A549 (cell line): ENCODE data around the gene RMC1. TPM values are rescaled to one million over a fixed set of nuclear protein-coding genes. Genes with fewer than 3 reads are reported as not detected.
"Not testable (repeated sequence)": the region's sequence is repeated elsewhere in the genome, so short reads cannot be mapped to it uniquely, and the experiment has no call there.

ENCODE experiments used
- ATAC-seq, 2 experiments: fragments of 200-7000 bp in 1 of 2; fragments of >200 bp in 1 of 2; cut with Nextera tagmentation in 1 of 2; cut with Tn5 transposase in 1 of 2; 3 replicates each; pipeline versions ENCODE4 v1.8.0 to v1.9.1; 2018 to 2020; ENCODE audit warnings: mild to moderate bottlenecking in 1 of 2, moderate library complexity in 1 of 2
- CTCF ChIA-PET: fragments of 300-600 bp; sonication (Branson Sonifier 250); formaldehyde crosslinking; extraction: SDS; loops from one replicate; lab custom pipeline; 2021; ENCODE audit warnings: antibody characterized with exemption, inconsistent platforms; lab: Yijun Ruan, JAX
- POLR2A ChIA-PET: fragments of 350-600 bp; formaldehyde crosslinking; extraction: SDS; loops from one replicate; lab custom pipeline; 2021; ENCODE audit warnings: antibody characterized with exemption, inconsistent platforms; lab: Yijun Ruan, JAX
- DNase-seq, 2 experiments: peaks; one replicate each; pipeline versions ENCODE4 v3.0.0 to v3.0.0-alpha.2; 2011 to 2016; ENCODE audit warnings: low read depth in 1 of 2, low spot score in 1 of 2
- FAIRE-seq: peaks from 2 replicates; lab custom pipeline; 2011; peaks lifted over from hg19 to GRCh38; lab: Jason Lieb, UNC
- H3K27ac ChIP-seq, 2 experiments: fragments of >200 bp; sonication (Bioruptor Twin); formaldehyde crosslinking; 3 replicates each; pipeline ENCODE4 v1.5.1; 2016 to 2017
- H3K4me1 ChIP-seq: fragments of >200 bp; sonication (Bioruptor Twin); formaldehyde crosslinking; 3 replicates; pipeline ENCODE4 v1.6.1; 2016
- H3K4me2 ChIP-seq: fragments of >200 bp; sonication (Bioruptor Twin); formaldehyde crosslinking; 3 replicates; pipeline ENCODE4 v1.6.1; 2016
- H3K4me3 ChIP-seq: fragments of >200 bp; sonication (Bioruptor Twin); formaldehyde crosslinking; 3 replicates; pipeline ENCODE4 v1.5.1; 2016
- H3K9me3 ChIP-seq: fragments of >200 bp; sonication (Bioruptor Twin); formaldehyde crosslinking; 3 replicates; pipeline ENCODE4 v1.6.1; 2016
- CEBPB ChIP-seq, 2 experiments: fragments of >200 bp in 1 of 2; sonication (Bioruptor Twin) in 1 of 2; formaldehyde crosslinking in 1 of 2; IDR thresholded peaks; 2 replicates each; pipeline ENCODE4 v1.6.1; 2012 to 2016
- EHF ChIP-seq: fragments of 250-450 bp; sonication (Bioruptor Pico); IDR thresholded peaks from 2 replicates; pipeline ENCODE4 v1.5.0; 2020; ENCODE audit warnings: mild to moderate bottlenecking
- EP300 ChIP-seq, 2 experiments: fragments of >200 bp; sonication (Bioruptor Twin); formaldehyde crosslinking; IDR thresholded peaks; 2 replicates in 1 of 2; 3 replicates in 1 of 2; pipeline ENCODE4 v1.6.1; 2016 to 2017
- ESRRA ChIP-seq: fragments of 150-350 bp; IDR thresholded peaks from 2 replicates; pipeline ENCODE4 v1.6.1; 2014; ENCODE audit warnings: mild to moderate bottlenecking, low read length, borderline replicate concordance
- GATA3 ChIP-seq: IDR thresholded peaks from 2 replicates; pipeline ENCODE4 v1.6.1; 2012; ENCODE audit warnings: borderline replicate concordance
- HOXA7 ChIP-seq: fragments of 250-450 bp; sonication (Bioruptor Pico); IDR thresholded peaks from 2 replicates; pipeline ENCODE4 v1.5.0; 2020; ENCODE audit warnings: mild to moderate bottlenecking, moderate library complexity
- JUN ChIP-seq, 2 experiments: fragments of >200 bp; sonication (Bioruptor Twin); formaldehyde crosslinking; IDR thresholded peaks; 2 replicates in 1 of 2; 3 replicates in 1 of 2; pipeline ENCODE4 v1.6.1; 2016 to 2017
- JUNB ChIP-seq: fragments of >200 bp; sonication (Bioruptor Twin); formaldehyde crosslinking; IDR thresholded peaks from 2 replicates; pipeline ENCODE4 v1.6.1; 2016
- KDM1A ChIP-seq: fragments of 200-600 bp; sonication (generic); IDR thresholded peaks from 2 replicates; pipeline ENCODE4 v1.6.1; 2016; ENCODE audit warnings: low read depth, mild to moderate bottlenecking
- KDM5A ChIP-seq: fragments of 200-600 bp; sonication (generic); IDR thresholded peaks from 2 replicates; pipeline ENCODE4 v1.6.1; 2016; ENCODE audit warnings: antibody characterized with exemption, mild to moderate bottlenecking
- NFE2L2 ChIP-seq: fragments of 150-350 bp; conservative IDR thresholded peaks from 2 replicates; pipeline ENCODE4 v1.6.1; 2014; ENCODE audit warnings: low read length
- NPAS2 ChIP-seq: fragments of 250-450 bp; sonication (Bioruptor Pico); IDR thresholded peaks from 2 replicates; pipeline ENCODE4 v1.8.0; 2022; ENCODE audit warnings: mild to moderate bottlenecking, moderate library complexity, borderline replicate concordance
- POLR2AphosphoS2 ChIP-seq: conservative IDR thresholded peaks from 2 replicates; pipeline ENCODE4 v1.6.1; 2012; ENCODE audit warnings: low read length, improper control_type of control experiment, inconsistent platforms
- RARB ChIP-seq: fragments of 250-450 bp; sonication (Bioruptor Pico); IDR thresholded peaks from 2 replicates; pipeline ENCODE4 v1.8.0; 2021; ENCODE audit warnings: mild to moderate bottlenecking, moderate library complexity
- SMC3 ChIP-seq: fragments of >200 bp; sonication (Bioruptor Twin); formaldehyde crosslinking; IDR thresholded peaks from 3 replicates; pipeline ENCODE4 v1.6.1; 2018; ENCODE audit warnings: inconsistent platforms
- SREBF2 ChIP-seq: fragments of 450-650 bp; IDR thresholded peaks from 2 replicates; pipeline ENCODE4 v1.6.1; 2014; ENCODE audit warnings: mild to moderate bottlenecking, moderate library complexity
- TFCP2L1 ChIP-seq: fragments of 250-450 bp; sonication (Bioruptor Pico); IDR thresholded peaks from 2 replicates; pipeline ENCODE4 v1.5.0; 2021; ENCODE audit warnings: mild to moderate bottlenecking
- TP53 ChIP-seq: fragments of 250-450 bp; sonication (Bioruptor Pico); IDR thresholded peaks from 2 replicates; pipeline ENCODE4 v1.5.0; 2021; ENCODE audit warnings: mild to moderate bottlenecking, moderate library complexity
- ZC3H11A ChIP-seq: fragments of 450-650 bp; IDR thresholded peaks from 2 replicates; pipeline ENCODE4 v1.6.1; 2014; ENCODE audit warnings: antibody characterized with exemption, mild to moderate bottlenecking
- ZSCAN20 ChIP-seq: fragments of 250-450 bp; sonication (Bioruptor Pico); IDR thresholded peaks from 2 replicates; pipeline ENCODE4 v1.8.0; 2022; ENCODE audit warnings: mild to moderate bottlenecking, moderate library complexity
- WGBS: methylation state at CpG from one replicate; pipeline ENCODE4 v1.1.6; 2017; ENCODE audit errors: missing lambda C conversion rate; 5-methylcytosine and 5-hydroxymethylcytosine counted together
- polyA plus RNA-seq, 4 experiments: library from polyadenylated mRNA; depleted of rRNA in 3 of 4; stranded (reverse); fragments of >200 nt; fragmentation: RNase III in 1 of 4; extraction: RNeasy Plus Mini Kit Qiagen cat#74134 plus additional on column Dnase treatment in 1 of 4; gene quantifications; 2 replicates in 3 of 4; 3 replicates in 1 of 4; pipeline ENCODE4 v1.2.3, GENCODE V29; 2011 to 2017
- TF ChIP-seq, protein P1 (sequence below): fragments of 450-650 bp; IDR thresholded peaks from 2 replicates; pipeline ENCODE4 v1.6.1; 2014; ENCODE audit warnings: antibody characterized with exemption
- TF ChIP-seq, protein P2 (sequence below): IDR thresholded peaks from 2 replicates; pipeline ENCODE4 v1.6.1; 2012
- TF ChIP-seq, protein P3 (sequence below): fragments of >200 bp; sonication (Bioruptor Twin); formaldehyde crosslinking; IDR thresholded peaks from 2 replicates; pipeline ENCODE4 v1.6.1; 2016
- TF ChIP-seq, protein P4 (sequence below): IDR thresholded peaks from 2 replicates; pipeline ENCODE4 v1.6.1; 2012; ENCODE audit warnings: low read depth, borderline replicate concordance
- TF ChIP-seq, protein P5 (sequence below): fragments of 250-450 bp; sonication (Bioruptor Pico); IDR thresholded peaks from 2 replicates; pipeline ENCODE4 v1.5.0; 2020; ENCODE audit warnings: low read depth, mild to moderate bottlenecking, moderate library complexity
- TF ChIP-seq, protein P6 (sequence below): fragments of >200 bp; sonication (Bioruptor Twin); formaldehyde crosslinking; IDR thresholded peaks from 3 replicates; pipeline ENCODE4 v1.5.1; 2016

The RMC1 gene
- polyA plus RNA-seq, 2 of the 4 experiments (the other 2 are of a cell fraction), result 15.7 to 17.5 TPM

DNA sequence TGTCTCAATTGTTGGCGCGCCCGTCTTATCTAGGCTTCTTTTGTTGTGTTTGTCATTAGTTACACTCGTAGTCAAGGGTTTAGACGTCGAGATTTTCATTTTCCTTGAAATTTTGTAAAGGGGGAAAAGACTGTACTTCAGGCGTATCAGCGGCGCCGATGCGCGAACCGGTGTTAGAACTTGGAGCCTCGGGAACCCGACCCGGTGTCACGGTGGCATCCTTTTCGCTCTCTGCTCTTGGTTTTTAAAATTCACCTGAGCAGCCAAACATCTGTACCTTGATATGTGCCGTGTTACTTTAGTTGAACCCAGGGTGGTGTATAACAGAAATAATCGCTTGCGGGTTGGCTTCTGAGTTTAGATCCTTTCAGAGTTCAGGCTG is 643 bp downstream of the RMC1 start (continued):
- TF ChIP-seq GATA3 (no peak), SMC3 (no peak), NPAS2 (CRISPR knock-in tag) (no peak)
- TF ChIP-seq, protein P1, sequence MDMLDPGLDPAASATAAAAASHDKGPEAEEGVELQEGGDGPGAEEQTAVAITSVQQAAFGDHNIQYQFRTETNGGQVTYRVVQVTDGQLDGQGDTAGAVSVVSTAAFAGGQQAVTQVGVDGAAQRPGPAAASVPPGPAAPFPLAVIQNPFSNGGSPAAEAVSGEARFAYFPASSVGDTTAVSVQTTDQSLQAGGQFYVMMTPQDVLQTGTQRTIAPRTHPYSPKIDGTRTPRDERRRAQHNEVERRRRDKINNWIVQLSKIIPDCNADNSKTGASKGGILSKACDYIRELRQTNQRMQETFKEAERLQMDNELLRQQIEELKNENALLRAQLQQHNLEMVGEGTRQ, result no peak

DNA sequence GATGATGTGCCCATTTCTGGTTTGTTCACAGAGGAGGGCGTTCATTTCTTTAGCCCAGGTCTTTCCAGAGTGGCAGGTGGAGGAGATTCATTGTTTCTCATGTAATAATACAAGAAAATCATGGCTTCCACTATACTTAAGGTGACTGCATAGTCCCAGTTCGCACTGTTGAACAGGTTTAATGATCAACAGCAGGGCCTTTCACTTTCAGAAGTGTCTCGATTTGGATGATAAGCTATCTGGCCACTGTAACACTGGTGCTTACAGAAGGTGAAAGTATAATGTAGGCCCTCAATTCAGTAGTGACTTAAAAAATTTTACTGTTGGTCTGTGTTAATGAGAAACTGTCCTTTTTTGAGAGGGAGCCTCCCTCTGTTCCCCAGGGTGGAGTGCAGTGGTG is 1.4 kb downstream of the RMC1 start:
- WGBS, result 82% methylated on average over 3 of the region's 3 CpGs
- H3K4me1 ChIP-seq, result peaks cover 10% of the 10 kb centered on the region
- ATAC-seq (no peak), DNase-seq (no peak), FAIRE-seq (no peak)
- H3K27ac ChIP-seq, result peak overlapping the region in 1 of 2 experiments; percentile 90; a peak in 1 of 6 replicates
- CTCF ChIA-PET, result interaction anchor here (0.8 to 3.1 kb wide), 7 partner anchors 11 to 473 kb away, joined by 3 to 18 read pairs (median 4); no protein-coding TSS in a partner anchor
- peak overlapping the region; percentile 95 for H3K4me2 ChIP-seq
- H3K4me3 ChIP-seq, result peak overlapping the region; percentile 71
- TF ChIP-seq, protein P1, result no peak
- TF ChIP-seq, protein P2, sequence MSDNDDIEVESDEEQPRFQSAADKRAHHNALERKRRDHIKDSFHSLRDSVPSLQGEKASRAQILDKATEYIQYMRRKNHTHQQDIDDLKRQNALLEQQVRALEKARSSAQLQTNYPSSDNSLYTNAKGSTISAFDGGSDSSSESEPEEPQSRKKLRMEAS, result no peak
- no peak for TF ChIP-seq KDM1A
- TF ChIP-seq EHF (CRISPR knock-in tag), result no peak
- TF ChIP-seq, protein P3, sequence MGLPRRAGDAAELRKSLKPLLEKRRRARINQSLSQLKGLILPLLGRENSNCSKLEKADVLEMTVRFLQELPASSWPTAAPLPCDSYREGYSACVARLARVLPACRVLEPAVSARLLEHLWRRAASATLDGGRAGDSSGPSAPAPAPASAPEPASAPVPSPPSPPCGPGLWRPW, result no peak
- no peak for TF ChIP-seq GATA3
- no peak for TF ChIP-seq KDM5A
- TF ChIP-seq ZC3H11A, result no peak
- TF ChIP-seq POLR2AphosphoS2, result no peak
- TF ChIP-seq, all 56 proteins: peak for 0
- no peaks in the 10 kb centered on the region for H3K9me3 ChIP-seq
- POLR2A ChIA-PET, result no interaction called here

DNA sequence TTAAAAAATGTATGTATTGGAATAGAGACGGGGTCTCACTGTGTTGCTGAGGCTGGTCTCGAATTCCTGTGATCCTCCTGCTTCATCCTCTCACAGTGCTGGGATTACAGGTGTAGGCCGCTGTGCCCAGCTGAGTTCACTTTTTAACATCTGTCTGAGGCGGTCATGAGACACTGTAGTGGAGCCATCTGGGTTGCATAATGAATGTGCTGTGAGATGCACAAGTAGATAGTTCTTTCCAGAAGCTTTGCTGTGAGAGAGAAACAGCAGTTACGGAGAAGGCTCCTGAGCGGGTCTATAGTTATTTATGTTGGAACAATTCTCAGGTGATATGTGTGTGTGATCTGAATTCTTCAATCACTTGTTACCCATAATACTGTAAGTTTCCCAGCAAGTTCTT is 3.1 kb downstream of the RMC1 start:
- no peak overlapping the region for H3K4me2 ChIP-seq
- peaks cover 10% of the 10 kb centered on the region for H3K4me1 ChIP-seq
- no peak for FAIRE-seq
- no peak for DNase-seq
- H3K9me3 ChIP-seq, result no peaks in the 10 kb centered on the region
- no peak for ATAC-seq
- CTCF ChIA-PET, result interaction anchor here (0.7 to 3.1 kb wide), 7 partner anchors 9 to 475 kb away, joined by 3 to 18 read pairs (median 3); no protein-coding TSS in a partner anchor
- TF ChIP-seq, protein P4, sequence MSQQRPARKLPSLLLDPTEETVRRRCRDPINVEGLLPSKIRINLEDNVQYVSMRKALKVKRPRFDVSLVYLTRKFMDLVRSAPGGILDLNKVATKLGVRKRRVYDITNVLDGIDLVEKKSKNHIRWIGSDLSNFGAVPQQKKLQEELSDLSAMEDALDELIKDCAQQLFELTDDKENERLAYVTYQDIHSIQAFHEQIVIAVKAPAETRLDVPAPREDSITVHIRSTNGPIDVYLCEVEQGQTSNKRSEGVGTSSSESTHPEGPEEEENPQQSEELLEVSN, result no peak
- TF ChIP-seq EP300 (IDR thresholded peaks at IDR 0.05) (no peak), JUN (IDR thresholded peaks at IDR 0.05) (no peak), ZSCAN20 (CRISPR knock-in tag) (no peak), TFCP2L1 (CRISPR knock-in tag) (no peak), POLR2AphosphoS2 (no peak), CEBPB (IDR thresholded peaks at IDR 0.05) (no peak), ESRRA (no peak), TP53 (CRISPR knock-in tag) (no peak), HOXA7 (CRISPR knock-in tag) (no peak), SREBF2 (no peak), RARB (CRISPR knock-in tag) (no peak), NFE2L2 (no peak), JUNB (no peak)
- TF ChIP-seq, protein P5, sequence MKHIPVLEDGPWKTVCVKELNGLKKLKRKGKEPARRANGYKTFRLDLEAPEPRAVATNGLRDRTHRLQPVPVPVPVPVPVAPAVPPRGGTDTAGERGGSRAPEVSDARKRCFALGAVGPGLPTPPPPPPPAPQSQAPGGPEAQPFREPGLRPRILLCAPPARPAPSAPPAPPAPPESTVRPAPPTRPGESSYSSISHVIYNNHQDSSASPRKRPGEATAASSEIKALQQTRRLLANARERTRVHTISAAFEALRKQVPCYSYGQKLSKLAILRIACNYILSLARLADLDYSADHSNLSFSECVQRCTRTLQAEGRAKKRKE (CRISPR knock-in tag), result no peak
- TF ChIP-seq, protein P6, sequence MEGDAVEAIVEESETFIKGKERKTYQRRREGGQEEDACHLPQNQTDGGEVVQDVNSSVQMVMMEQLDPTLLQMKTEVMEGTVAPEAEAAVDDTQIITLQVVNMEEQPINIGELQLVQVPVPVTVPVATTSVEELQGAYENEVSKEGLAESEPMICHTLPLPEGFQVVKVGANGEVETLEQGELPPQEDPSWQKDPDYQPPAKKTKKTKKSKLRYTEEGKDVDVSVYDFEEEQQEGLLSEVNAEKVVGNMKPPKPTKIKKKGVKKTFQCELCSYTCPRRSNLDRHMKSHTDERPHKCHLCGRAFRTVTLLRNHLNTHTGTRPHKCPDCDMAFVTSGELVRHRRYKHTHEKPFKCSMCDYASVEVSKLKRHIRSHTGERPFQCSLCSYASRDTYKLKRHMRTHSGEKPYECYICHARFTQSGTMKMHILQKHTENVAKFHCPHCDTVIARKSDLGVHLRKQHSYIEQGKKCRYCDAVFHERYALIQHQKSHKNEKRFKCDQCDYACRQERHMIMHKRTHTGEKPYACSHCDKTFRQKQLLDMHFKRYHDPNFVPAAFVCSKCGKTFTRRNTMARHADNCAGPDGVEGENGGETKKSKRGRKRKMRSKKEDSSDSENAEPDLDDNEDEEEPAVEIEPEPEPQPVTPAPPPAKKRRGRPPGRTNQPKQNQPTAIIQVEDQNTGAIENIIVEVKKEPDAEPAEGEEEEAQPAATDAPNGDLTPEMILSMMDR, result no peak
- H3K27ac ChIP-seq, result no peak overlapping the region
- WGBS, result 96% methylated on average over 6 of the region's 6 CpGs
- POLR2A ChIA-PET, result no interaction called here
- H3K4me3 ChIP-seq, result no peak overlapping the region

DNA sequence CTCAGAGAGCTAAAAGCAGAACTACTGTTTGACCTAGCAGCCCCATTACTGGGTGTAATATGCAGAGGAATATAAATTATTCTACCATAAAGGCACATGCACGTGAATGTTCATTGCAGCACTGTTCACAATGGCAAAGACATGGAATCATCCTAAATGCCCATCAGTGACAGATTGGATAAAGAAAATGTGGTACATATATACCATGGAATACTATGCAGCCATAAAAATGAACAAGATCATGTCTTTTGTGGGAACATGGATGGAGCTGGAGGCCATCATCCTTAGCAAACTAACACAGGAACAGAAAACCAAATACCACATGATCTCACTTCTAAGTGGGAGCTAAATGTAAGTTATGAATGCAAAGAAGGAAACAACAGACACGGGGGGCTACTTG is 7.6 kb downstream of the RMC1 start:
- CTCF ChIA-PET, result interaction anchor here (1.2 to 2.2 kb wide), 4 partner anchors 11 to 192 kb away, joined by 3 to 9 read pairs (median 6); no protein-coding TSS in a partner anchor
- not testable (repeated sequence) for H3K4me2 ChIP-seq

More for the DNA sequence above, 7.6 kb downstream of the RMC1 start:
- 85% methylated on average over 2 of the region's 2 CpGs for WGBS
- FAIRE-seq, H3K4me3 ChIP-seq, ATAC-seq, H3K9me3 ChIP-seq, POLR2A ChIA-PET, DNase-seq, H3K4me1 ChIP-seq, H3K27ac ChIP-seq: not testable (repeated sequence)
